H1 (cell line): ENCODE data around the gene STK32C. TPM values are rescaled to one million over a fixed set of nuclear protein-coding genes. Genes with fewer than 3 reads are reported as not detected.

Source experiments
- CTCF ChIA-PET: fragments of 300-600 bp; sonication (Branson Sonifier 250); formaldehyde crosslinking; loops from one replicate; lab custom pipeline; 2021; ENCODE audit not compliant: partially characterized antibody; lab: Charles Lee
- POLR2A ChIA-PET: fragments of 300-600 bp; sonication (Branson Sonifier 250); formaldehyde crosslinking; loops from one replicate; lab custom pipeline; 2021; ENCODE audit warnings: inconsistent platforms; ENCODE audit not compliant: partially characterized antibody; lab: Charles Lee
- DNase-seq, 2 experiments: peaks; one replicate each; pipeline versions ENCODE4 v3.0.0 to v3.0.0-alpha.2; 2010 to 2022; ENCODE audit warnings: low spot score in 2 of 2, low read depth in 1 of 2, mixed read lengths in 1 of 2
- FAIRE-seq: peaks from 2 replicates; lab custom pipeline; 2011; peaks lifted over from hg19 to GRCh38; lab: Jason Lieb, UNC
- H2AFZ ChIP-seq: 2 replicates; pipeline ENCODE4 v1.8.1; 2012; ENCODE audit warnings: low read length, inconsistent platforms
- H2AK5ac ChIP-seq: 2 replicates; pipeline ENCODE4 v1.6.1; 2013; ENCODE audit warnings: low read depth, low read length
- H2BK120ac ChIP-seq: replicated peaks from 2 replicates; pipeline ENCODE3; 2013; ENCODE audit warnings: low read depth, low read length, inconsistent platforms
- H2BK12ac ChIP-seq: 2 replicates; pipeline ENCODE4 v1.6.1; 2013; ENCODE audit warnings: low read depth, low read length
- H2BK15ac ChIP-seq: 2 replicates; pipeline ENCODE4 v1.6.1; 2013; ENCODE audit warnings: low read length
- H2BK20ac ChIP-seq: 2 replicates; pipeline ENCODE4 v1.6.1; 2013; ENCODE audit warnings: low read length
- H2BK5ac ChIP-seq: 2 replicates; pipeline ENCODE4 v1.6.1; 2013; ENCODE audit warnings: low read depth, low read length
- H3K14ac ChIP-seq: 2 replicates; pipeline ENCODE4 v1.6.1; 2013; ENCODE audit warnings: inconsistent platforms; ENCODE audit not compliant: insufficient read length
- H3K18ac ChIP-seq: 2 replicates; pipeline ENCODE4 v1.6.1; 2013; ENCODE audit warnings: low read length; ENCODE audit errors: extremely low read depth
- H3K23ac ChIP-seq: 2 replicates; pipeline ENCODE4 v1.6.1; 2013; ENCODE audit warnings: inconsistent platforms; ENCODE audit not compliant: insufficient read length
- H3K23me2 ChIP-seq: 2 replicates; pipeline ENCODE4 v1.6.1; 2013; ENCODE audit warnings: low read depth, low read length
- H3K27ac ChIP-seq: 2 replicates; pipeline ENCODE4 v1.6.1; 2011; ENCODE audit warnings: low read depth, low read length, inconsistent platforms
- H3K27me3 ChIP-seq, 4 experiments: replicated peaks in 1 of 4; 1 replicate in 1 of 4; 2 replicates in 3 of 4; pipeline versions ENCODE4 v1.6.1 to v1.8.1; 2011 to 2013; ENCODE audit warnings: low read length in 3 of 4, mild to moderate bottlenecking in 3 of 4, inconsistent platforms in 2 of 4, mixed read lengths in 2 of 4, moderate library complexity in 1 of 4; ENCODE audit not compliant: control insufficient read depth in 3 of 4, insufficient read depth in 3 of 4; ENCODE audit errors: extremely low read depth in 1 of 4
- H3K36me3 ChIP-seq, 4 experiments: 2 replicates each; pipeline versions ENCODE4 v1.6.1 to v1.8.1; 2011 to 2013; ENCODE audit warnings: mild to moderate bottlenecking in 4 of 4, low read length in 3 of 4, moderate library complexity in 2 of 4, control low read depth in 1 of 4, inconsistent platforms in 1 of 4; ENCODE audit not compliant: insufficient read depth in 4 of 4, control insufficient read depth in 2 of 4
- H3K4ac ChIP-seq: replicated peaks from 2 replicates; pipeline ENCODE3; 2013; ENCODE audit warnings: low read length, low read depth, mixed read lengths, inconsistent platforms; ENCODE audit not compliant: insufficient read length
- H3K4me1 ChIP-seq, 4 experiments: replicated peaks in 1 of 4; 1 replicate in 1 of 4; 2 replicates in 3 of 4; pipeline versions ENCODE4 v1.6.1 to v1.8.1; 2011 to 2013; ENCODE audit warnings: low read length in 3 of 4, inconsistent platforms in 2 of 4, mixed read lengths in 1 of 4; ENCODE audit not compliant: insufficient read depth in 4 of 4, control insufficient read depth in 3 of 4
- H3K4me2 ChIP-seq, 2 experiments: 2 replicates each; pipeline versions ENCODE4 v1.6.1 to v1.8.1; 2011 to 2013; ENCODE audit warnings: low read depth in 2 of 2, low read length in 2 of 2, control low read depth in 1 of 2, inconsistent platforms in 1 of 2, mild to moderate bottlenecking in 1 of 2; ENCODE audit not compliant: insufficient read depth in 1 of 2
- H3K4me3 ChIP-seq, 4 experiments: fragments of 200-600, 300-600 bp in 1 of 4; sonication (generic), shearing (Covaris generic), sonication (Bioruptor Twin) in 1 of 4; 2 replicates each; pipeline versions ENCODE4 v1.5.1 to v1.8.1; 2011 to 2016; ENCODE audit warnings: low read length in 4 of 4, low read depth in 3 of 4, control low read depth in 2 of 4, inconsistent platforms in 2 of 4, mild to moderate bottlenecking in 2 of 4, mixed read lengths in 1 of 4, moderate library complexity in 1 of 4; ENCODE audit not compliant: insufficient read depth in 2 of 4; ENCODE audit errors: extremely low read depth in 1 of 4
- H3K56ac ChIP-seq: replicated peaks from 2 replicates; pipeline ENCODE3; 2013; ENCODE audit warnings: low read depth, mild to moderate bottlenecking, mixed read lengths, low read length, inconsistent platforms; ENCODE audit not compliant: insufficient read length
- H3K79me1 ChIP-seq: 2 replicates; pipeline ENCODE4 v1.6.1; 2013; ENCODE audit warnings: low read depth, low read length, control low read depth
- H3K79me2 ChIP-seq, 2 experiments: 2 replicates each; pipeline versions ENCODE4 v1.6.1 to v1.8.1; 2012 to 2013; ENCODE audit warnings: low read length in 2 of 2, mild to moderate bottlenecking in 2 of 2, inconsistent platforms in 1 of 2; ENCODE audit not compliant: insufficient read depth in 2 of 2, control insufficient read depth in 1 of 2
- H3K9ac ChIP-seq, 4 experiments: replicated peaks in 1 of 4; 1 replicate in 1 of 4; 2 replicates in 3 of 4; pipeline versions ENCODE4 v1.6.1 to v1.8.1; 2011 to 2013; ENCODE audit warnings: low read depth in 3 of 4, low read length in 3 of 4, control low read depth in 2 of 4, mild to moderate bottlenecking in 2 of 4, moderate library complexity in 2 of 4, inconsistent platforms in 1 of 4; ENCODE audit errors: extremely low read depth in 1 of 4
- H3K9me3 ChIP-seq, 2 experiments: 2 replicates each; pipeline versions ENCODE4 v1.6.1 to v1.8.1; 2012 to 2013; ENCODE audit warnings: mild to moderate bottlenecking in 2 of 2, moderate library complexity in 2 of 2, control low read depth in 1 of 2, inconsistent platforms in 1 of 2, low read depth in 1 of 2, low read length in 1 of 2, mixed read lengths in 1 of 2; ENCODE audit not compliant: insufficient read depth in 2 of 2
- H4K20me1 ChIP-seq, 2 experiments: replicated peaks in 1 of 2; 2 replicates each; pipeline versions ENCODE3 to v1.8.1; 2011 to 2013; ENCODE audit warnings: inconsistent platforms in 2 of 2, low read length in 2 of 2, mild to moderate bottlenecking in 1 of 2; ENCODE audit not compliant: insufficient read depth in 2 of 2, control insufficient read depth in 1 of 2
- H4K5ac ChIP-seq: 2 replicates; pipeline ENCODE4 v1.6.1; 2013; ENCODE audit warnings: low read length, low read depth, mixed read lengths, inconsistent platforms; ENCODE audit not compliant: insufficient read length
- H4K8ac ChIP-seq: 2 replicates; pipeline ENCODE4 v1.8.0; 2013; ENCODE audit warnings: mild to moderate bottlenecking, moderate library complexity, low read length, inconsistent platforms; ENCODE audit not compliant: insufficient read depth; ENCODE audit errors: extremely low read depth
- H4K91ac ChIP-seq: replicated peaks from 2 replicates; pipeline ENCODE3; 2013; ENCODE audit warnings: low read length, mixed read lengths, inconsistent platforms; ENCODE audit not compliant: insufficient read length
- CBX8 ChIP-seq: fragments of 300-800, 300-1000 bp; sonication (generic); IDR thresholded peaks from 2 replicates; pipeline ENCODE4 v1.7.1; 2016; ENCODE audit warnings: low read depth, low read length, borderline replicate concordance
- CHD2 ChIP-seq: IDR thresholded peaks from 2 replicates; pipeline ENCODE4 v1.6.1; 2012; ENCODE audit warnings: low read length, improper control_type of control experiment
- EZH2 ChIP-seq: fragments of 200-600 bp; sonication (generic); IDR thresholded peaks from 2 replicates; pipeline ENCODE4 v1.7.1; 2012; ENCODE audit warnings: low read depth, mild to moderate bottlenecking, moderate library complexity, low read length, inconsistent platforms; ENCODE audit not compliant: severe bottlenecking
- GABPA ChIP-seq: IDR thresholded peaks from 2 replicates; pipeline ENCODE4 v1.6.1; 2011; ENCODE audit warnings: mild to moderate bottlenecking, low read length, moderate library complexity, borderline replicate concordance; ENCODE audit not compliant: insufficient read depth
- GTF2F1 ChIP-seq: IDR thresholded peaks from 2 replicates; pipeline ENCODE4 v1.6.1; 2012; ENCODE audit warnings: low read depth, low read length, improper control_type of control experiment, borderline replicate concordance
- JUN ChIP-seq: IDR thresholded peaks from 2 replicates; pipeline ENCODE4 v1.6.1; 2011; ENCODE audit warnings: low read depth, mild to moderate bottlenecking, improper control_type of control experiment, low read length
- PHF8 ChIP-seq: fragments of 200-600 bp; sonication (generic); conservative IDR thresholded peaks from 2 replicates; pipeline ENCODE4 v1.7.1; 2012; ENCODE audit warnings: low read depth, mild to moderate bottlenecking, inconsistent platforms, low read length, moderate library complexity
- POU5F1 ChIP-seq: IDR thresholded peaks from 2 replicates; pipeline ENCODE4 v1.6.1; 2011; ENCODE audit warnings: low read depth, mild to moderate bottlenecking, low read length, moderate library complexity
- RFX5 ChIP-seq: IDR thresholded peaks from 2 replicates; pipeline ENCODE4 v1.6.1; 2011; ENCODE audit warnings: low read depth, low read length, improper control_type of control experiment, borderline replicate concordance
- RNF2 ChIP-seq: fragments of 200-900, 300-1000 bp; sonication (generic); IDR thresholded peaks from 2 replicates; pipeline ENCODE4 v1.7.1; 2016; ENCODE audit warnings: borderline replicate concordance, low read depth, mild to moderate bottlenecking, antibody characterized with exemption, low read length; ENCODE audit not compliant: poor library complexity, severe bottlenecking; ENCODE audit errors: missing control alignments
- SAP30 ChIP-seq: fragments of 300-600 bp; sonication (generic); IDR thresholded peaks from 2 replicates; pipeline ENCODE4 v1.7.1; 2012; ENCODE audit warnings: low read length, moderate library complexity, mild to moderate bottlenecking, inconsistent platforms; ENCODE audit not compliant: insufficient read depth, insufficient replicate concordance
- SIX5 ChIP-seq: IDR thresholded peaks from 2 replicates; pipeline ENCODE4 v1.6.1; 2011; ENCODE audit warnings: mild to moderate bottlenecking, low read depth, low read length
- SP2 ChIP-seq: IDR thresholded peaks from 2 replicates; pipeline ENCODE4 v1.6.1; 2012; ENCODE audit warnings: mild to moderate bottlenecking, low read length, inconsistent platforms
- TEAD4 ChIP-seq: IDR thresholded peaks from 2 replicates; pipeline ENCODE4 v1.6.1; 2012; ENCODE audit warnings: low read depth, low read length, inconsistent platforms, mixed read lengths
- WGBS, 2 experiments: shearing (Covaris generic) in 1 of 2; methylation state at CpG; one replicate each; pipeline versions ENCODE4 v1.1.6 to v1.1.7; 2013 to 2015; ENCODE audit warnings: low lambda C conversion rate in 2 of 2, mixed read lengths in 2 of 2, inconsistent platforms in 1 of 2, low coverage in 1 of 2, missing lambda C conversion rate in 1 of 2; ENCODE audit not compliant: insufficient replicate concordance in 2 of 2, insufficient coverage in 1 of 2, insufficient read length in 1 of 2; ENCODE audit errors: extremely low coverage in 1 of 2, missing lambda C conversion rate in 1 of 2; 5-methylcytosine and 5-hydroxymethylcytosine counted together
- polyA plus RNA-seq, 7 experiments: library from polyadenylated mRNA; depleted of rRNA in 3 of 7; stranded (reverse) in 5 of 7; unstranded in 2 of 7; fragments of >200 nt in 5 of 7; fragments of 200-250 nt in 2 of 7; gene quantifications; 1 replicate in 5 of 7; 2 replicates in 1 of 7; 4 replicates in 1 of 7; pipeline versions ENCODE4 v1.2.1 to v1.2.3, GENCODE V29; 2011 to 2013; ENCODE audit warnings: missing spikeins in 2 of 7, mixed read lengths in 2 of 7
- total RNA-seq: library from RNA; stranded (reverse); fragmentation: NEBNext Ultra II Directional; extraction: Animal tissue kit (Norgen Biotek cat#: 25700); gene quantifications from 2 replicates; pipeline ENCODE4 v1.2.1, GENCODE V29; 2021

The STK32C gene
- total and polyA plus RNA-seq, 2 of the 8 experiments (the other 6 are each of a cell fraction or from before 2014, with no cell fraction given) = 10.6 to 15.6 TPM

DNA sequence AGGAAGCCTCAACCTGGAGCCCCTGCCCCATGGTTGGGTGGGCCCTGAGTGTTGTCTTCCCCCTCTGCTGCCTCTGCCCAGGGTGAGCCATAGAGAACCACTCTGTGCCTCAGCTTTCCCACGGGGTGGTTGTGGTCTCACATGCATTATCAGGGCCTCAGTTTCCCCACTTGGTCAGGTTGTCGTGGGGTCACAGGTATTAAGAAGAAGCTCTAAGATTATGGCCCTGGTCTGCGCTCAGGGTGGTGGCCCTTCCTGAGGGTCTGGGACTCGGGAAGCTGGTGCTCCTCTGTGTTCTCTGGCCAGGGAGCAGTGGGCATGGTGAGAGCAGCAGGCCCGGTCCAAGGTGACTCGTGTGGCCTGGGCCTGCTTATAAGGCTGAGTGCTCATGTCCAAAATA, 42.0 kb upstream of the STK32C start:
- Histone ChIP-seq H3K27me3 (peaks cover 0 to 2% (median 1%) of the 10 kb centered on the region in 4 experiments; a peak in 1 of 7 replicates), H3K23me2 (no peaks in the 10 kb centered on the region), H4K91ac (no peak overlapping the region), H3K4me2 (no peak overlapping the region), H3K9me3 (no peaks in the 10 kb centered on the region), H3K27ac (no peak overlapping the region), H2BK20ac (no peak overlapping the region), H2BK5ac (no peak overlapping the region), H3K4me1 (0 out of 7 replicates have a peak, but pooled peaks cover 0 to 3% (median 0%) of the 10 kb centered on the region in 4 experiments), H3K23ac (no peak overlapping the region), H2AK5ac (no peak overlapping the region), H3K14ac (no peak overlapping the region), H3K18ac (no peak overlapping the region), H4K20me1 (no peaks in the 10 kb centered on the region), H3K9ac (no peak overlapping the region), H3K79me1 (no peaks in the 10 kb centered on the region), H3K56ac (no peak overlapping the region), H3K36me3 (no peaks in the 10 kb centered on the region), H2AFZ (no peak overlapping the region), H4K5ac (no peak overlapping the region), H4K8ac (no peak overlapping the region), H2BK120ac (no peak overlapping the region), H2BK15ac (no peak overlapping the region), H3K4me3 (no peak overlapping the region), H3K4ac (no peak overlapping the region), H3K79me2 (no peaks in the 10 kb centered on the region), H2BK12ac (no peak overlapping the region)
- FAIRE-seq = no peak
- 86% methylated on average over 6 of the region's 6 CpGs; no CpG with 5 or more reads in 1 of the 2 experiments for WGBS, 2 experiments
- POLR2A ChIA-PET = interaction anchor here (0.6 to 1.3 kb wide), 2 partner anchors 62 to 127 kb away, joined by 3 read pairs; no protein-coding TSS in a partner anchor
- CTCF ChIA-PET = interaction anchor here (0.5 to 5.0 kb wide), 8 partner anchors 12 to 131 kb away, joined by 3 to 54 read pairs (median 4); partner anchors contain the start of gene LRRC27
- DNase-seq = no peak
- TF ChIP-seq TEAD4 = no peak
- TF ChIP-seq SIX5 = no peak
- TF ChIP-seq EZH2 = no peak
- TF ChIP-seq PHF8 = no peak
- no peak for TF ChIP-seq RFX5
- no peak for TF ChIP-seq POU5F1
- TF ChIP-seq JUN = no peak
- no peak for TF ChIP-seq RNF2
- TF ChIP-seq CHD2 = no peak
- no peak for TF ChIP-seq SAP30
- TF ChIP-seq SP2 = no peak
- TF ChIP-seq CBX8 = no peak
- no peak for TF ChIP-seq GABPA
- no peak for TF ChIP-seq GTF2F1
